Right lobe of liver (tissue), 6 donors: ENCODE measurements around the gene ADGRV1. TPM values are rescaled to one million over a fixed set of nuclear protein-coding genes. Genes with fewer than 3 reads are reported as not detected.
A peak's percentile ranks its signal among the peaks of the same experiment; 100 is the strongest.

Source experiments
- ATAC-seq, 4 donors: fragments of 200-7000 bp; cut with Tn5 transposase; one replicate each; pipeline ENCODE4 v1.9.1; 2020; ENCODE audit warnings: mild to moderate bottlenecking in 4 of 4, moderate library complexity in 4 of 4
- DNase-seq, 3 donors: peaks; one replicate each; pipeline ENCODE4 v3.0.0-alpha.2; 2020
- H3K27ac ChIP-seq, 3 donors: fragments of 200-600 bp; one replicate each; pipeline ENCODE4 v1.8.0; 2022
- H3K27me3 ChIP-seq, 2 donors: fragments of 200-600 bp; one replicate each; pipeline ENCODE4 v1.8.0; 2022
- H3K36me3 ChIP-seq, 4 donors: fragments of 200-600 bp; sonication (generic) in 1 of 4; one replicate each; pipeline versions ENCODE4 v1.5.1 to v1.8.0; 2017 to 2022; ENCODE audit warnings: control low read depth in 1 of 4
- H3K4me1 ChIP-seq, 4 donors: fragments of 200-600 bp; sonication (generic) in 1 of 4; one replicate each; pipeline versions ENCODE4 v1.5.1 to v1.8.0; 2017 to 2022; ENCODE audit warnings: control low read depth in 1 of 4
- H3K4me3 ChIP-seq, 3 donors: fragments of 200-600 bp; one replicate each; pipeline ENCODE4 v1.8.0; 2022
- H3K9me3 ChIP-seq, 4 donors: fragments of 200-600 bp; sonication (generic) in 1 of 4; one replicate each; pipeline versions ENCODE4 v1.5.1 to v1.8.0; 2017 to 2022; ENCODE audit warnings: control low read depth in 1 of 4
- CTCF ChIP-seq, 4 donors: fragments of 200-600 bp in 3 of 4; fragments of 450-650 bp in 1 of 4; IDR thresholded peaks; one replicate each; pipeline versions ENCODE4 v1.5.1 to v1.8.0; 2016 to 2022; ENCODE audit warnings: antibody characterized with exemption in 4 of 4, mild to moderate bottlenecking in 2 of 4
- POLR2A ChIP-seq: fragments of 450-650 bp; IDR thresholded peaks from one replicate; pipeline ENCODE4 v1.6.1; 2017; ENCODE audit warnings: antibody characterized with exemption, mild to moderate bottlenecking
- WGBS: methylation state at CpG from one replicate; pipeline ENCODE4 v1.1.6; 2018; ENCODE audit warnings: low coverage, low lambda C conversion rate; ENCODE audit not compliant: insufficient coverage; ENCODE audit errors: missing lambda C conversion rate; 5-methylcytosine and 5-hydroxymethylcytosine counted together
- intact Hi-C, 2 donors: fragments of 100-400 bp; cut with DNase I; formaldehyde crosslinking; loops; one replicate each; pipeline versions ENCODE4 v1.11.2 to v1.14.1; 2022
- total RNA-seq, 6 experiments: library from RNA; depleted of rRNA in 2 of 6; stranded (reverse); fragments of >200 nt in 2 of 6; fragmentation: NEBNext Ultra II Directional in 3 of 6; extraction: Animal tissue kit (Norgen Biotek cat#: 25700) in 3 of 6; gene quantifications; one replicate each; pipeline versions ENCODE4 v1.1.0 to v1.2.4, GENCODE V29; 2016 to 2023
- donor health status: DM: no; HTN: yes; CAD: no.
- donor health status: DM: no; HTN: no; CAD: no.
- donor health status: DM: no; HTN: no; CAD: no.
- donor health status: DM: no; HTN: yes; CAD: no.
- donor health status: DM: no; HTN: yes; CAD: no.

The ADGRV1 gene
- total RNA-seq, 6 experiments from 2014 or later = 4.5 to 15.9 (median 7.4) TPM

- DNase-seq (no peak), ATAC-seq (no peak)
- H3K36me3 ChIP-seq = no peaks in the 10 kb centered on the region
- H3K4me1 ChIP-seq = no peaks in the 10 kb centered on the region
- H3K27me3 ChIP-seq = no peaks in the 10 kb centered on the region
- intact Hi-C loops = no loop called here
- H3K9me3 ChIP-seq = no peaks in the 10 kb centered on the region
- TF ChIP-seq POLR2A = no peak
- no peak for TF ChIP-seq CTCF (IDR thresholded peaks at IDR 0.05)
- H3K27ac ChIP-seq = no peak overlapping the region
- WGBS = 78% methylated on average over 4 of the region's 5 CpGs
- H3K4me3 ChIP-seq = no peak overlapping the region
These were observed 621.9 kb downstream of the ADGRV1 start for GRCh38 chr5:91180506-91180905.

GRCh38 chr5:91182763-91183162 is 624.2 kb downstream of the ADGRV1 start:
- Histone ChIP-seq H3K27me3 (no peaks in the 10 kb centered on the region), H3K4me1 (no peaks in the 10 kb centered on the region), H3K36me3 (no peaks in the 10 kb centered on the region), H3K4me3 (no peak overlapping the region), H3K9me3 (no peaks in the 10 kb centered on the region), H3K27ac (no peak overlapping the region)
- TF ChIP-seq POLR2A (no peak), CTCF (IDR thresholded peaks at IDR 0.05) (no peak)
- intact Hi-C loops = no loop called here
- DNase-seq (no peak), ATAC-seq (peak; percentile 49 to 83 (median 70))
- 61% methylated on average over 4 of the region's 4 CpGs for WGBS

GRCh38 chr5:91183743-91184142 is 625.1 kb downstream of the ADGRV1 start:
- intact Hi-C loops = no loop called here
- no peak overlapping the region for H3K4me3 ChIP-seq
- H3K36me3 ChIP-seq = no peaks in the 10 kb centered on the region
- TF ChIP-seq CTCF (IDR thresholded peaks at IDR 0.05) = no peak
- no peak for TF ChIP-seq POLR2A
- H3K9me3 ChIP-seq = no peaks in the 10 kb centered on the region
- ATAC-seq = peak in 2 of 4 donors; percentile 34 to 43
- WGBS = 58% methylated on average over 4 of the region's 4 CpGs
- no peaks in the 10 kb centered on the region for H3K4me1 ChIP-seq
- H3K27me3 ChIP-seq = no peaks in the 10 kb centered on the region
- DNase-seq = peak in 1 of 3 donors; percentile 40
- H3K27ac ChIP-seq = no peak overlapping the region

- Histone ChIP-seq H3K9me3 (no peaks in the 10 kb centered on the region), H3K4me3 (no peak overlapping the region), H3K36me3 (no peaks in the 10 kb centered on the region), H3K4me1 (no peaks in the 10 kb centered on the region), H3K27ac (no peak overlapping the region), H3K27me3 (no peaks in the 10 kb centered on the region)
- TF ChIP-seq CTCF (IDR thresholded peaks at IDR 0.05) (no peak), POLR2A (no peak)
- intact Hi-C loops = no loop called here
- DNase-seq = no peak
- WGBS = 77% methylated on average over 5 of the region's 5 CpGs
- ATAC-seq = no peak
These were observed 627.5 kb downstream of the ADGRV1 start for GRCh38 chr5:91186101-91186500.

GRCh38 chr5:91187032-91187431 is 628.4 kb downstream of the ADGRV1 start:
- no peak overlapping the region for H3K4me3 ChIP-seq
- WGBS = 82% methylated on average over 3 of the region's 3 CpGs

More at GRCh38 chr5:91187032-91187431, 628.4 kb downstream of the ADGRV1 start:
- Histone ChIP-seq H3K9me3 (no peaks in the 10 kb centered on the region), H3K4me1 (no peaks in the 10 kb centered on the region), H3K27ac (no peak overlapping the region), H3K27me3 (no peaks in the 10 kb centered on the region), H3K36me3 (no peaks in the 10 kb centered on the region)
- DNase-seq (no peak), ATAC-seq (no peak)
- intact Hi-C loops = no loop called here
- no peak for TF ChIP-seq POLR2A
